ENCODE results near the gene CD300A. TPM values are rescaled to one million over a fixed set of nuclear protein-coding genes. Genes with fewer than 3 reads are reported as not detected.

The CD300A gene
- total RNA-seq, 2 experiments from 2014 or later, result 2.1 to 2.8 TPM

- Mint-ChIP-seq H3K9me3 (ENCODE audit: insufficient read depth) (peaks cover 9% of the 10 kb centered on the region), H3K4me3 (no peak overlapping the region), H3K36me3 (ENCODE audit: low read depth) (no peaks in the 10 kb centered on the region), H3K27ac (no peak overlapping the region), H3K4me1 (ENCODE audit: low read depth) (peaks cover 6% of the 10 kb centered on the region), H3K27me3 (ENCODE audit: low read depth) (peaks cover 10% of the 10 kb centered on the region)
- ChIA-PET CTCF (interaction anchor here (1.0 to 2.0 kb wide), 3 partner anchors 13 to 63 kb away, joined by 3 to 11 read pairs (median 4); no protein-coding TSS in a partner anchor), POLR2A (no interaction called here)
- ATAC-seq (peak; percentile 41), DNase-seq (no peak)
These were observed 23.5 kb upstream of the CD300A start for GRCh38 chr17:74442670-74443515.

- Mint-ChIP-seq H3K4me1 (ENCODE audit: low read depth) (peaks cover 6% of the 10 kb centered on the region), H3K36me3 (ENCODE audit: low read depth) (no peaks in the 10 kb centered on the region), H3K27ac (no peak overlapping the region), H3K9me3 (ENCODE audit: insufficient read depth) (peaks cover 7% of the 10 kb centered on the region), H3K27me3 (ENCODE audit: low read depth) (peaks cover 10% of the 10 kb centered on the region), H3K4me3 (no peak overlapping the region)
- ATAC-seq, result no peak
- ChIA-PET CTCF (interaction anchor here (1.0 to 2.0 kb wide), 4 partner anchors 12 to 75 kb away, joined by 3 to 11 read pairs (median 4); no protein-coding TSS in a partner anchor), POLR2A (no interaction called here)
- no peak for DNase-seq
These were observed 22.7 kb upstream of the CD300A start for GRCh38 chr17:74443516-74444296.

- Mint-ChIP-seq H3K9me3 (ENCODE audit: insufficient read depth) (no peaks in the 10 kb centered on the region), H3K27ac (no peak overlapping the region), H3K4me3 (no peak overlapping the region), H3K4me1 (ENCODE audit: low read depth) (peaks cover 6% of the 10 kb centered on the region), H3K36me3 (ENCODE audit: low read depth) (no peaks in the 10 kb centered on the region), H3K27me3 (ENCODE audit: low read depth) (peaks cover 10% of the 10 kb centered on the region)
- DNase-seq (no peak), ATAC-seq (no peak)
- CTCF ChIA-PET, result interaction anchor here (0.9 to 2.0 kb wide), 6 partner anchors 11 to 76 kb away, joined by 3 to 11 read pairs (median 4); no protein-coding TSS in a partner anchor
- POLR2A ChIA-PET, result no interaction called here
These were observed 22.0 kb upstream of the CD300A start for GRCh38 chr17:74444406-74444805.

- DNase-seq (no peak), ATAC-seq (no peak)
- H3K36me3 Mint-ChIP-seq (ENCODE audit: low read depth), result no peaks in the 10 kb centered on the region
- H3K27ac Mint-ChIP-seq, result no peak overlapping the region
- H3K4me3 Mint-ChIP-seq, result no peak overlapping the region
- ChIA-PET POLR2A (no interaction called here), CTCF (interaction anchor here (0.9 to 1.0 kb wide), 2 partner anchors 10 to 77 kb away, joined by 3 to 8 read pairs; no protein-coding TSS in a partner anchor)
- H3K27me3 Mint-ChIP-seq (ENCODE audit: low read depth), result peaks cover 10% of the 10 kb centered on the region
- peaks cover 2% of the 10 kb centered on the region for H3K4me1 Mint-ChIP-seq (ENCODE audit: low read depth)
- H3K9me3 Mint-ChIP-seq (ENCODE audit: insufficient read depth), result no peaks in the 10 kb centered on the region
These were observed 21.3 kb upstream of the CD300A start for GRCh38 chr17:74445158-74445557.

- POLR2A ChIA-PET, result no interaction called here
- CTCF ChIA-PET, result interaction anchor here (1.0 to 3.4 kb wide), 2 partner anchors 78 to 79 kb away, joined by 3 to 12 read pairs; partner anchors contain the start of gene GPR142
- H3K9me3 Mint-ChIP-seq (ENCODE audit: insufficient read depth), result no peaks in the 10 kb centered on the region
- no peak overlapping the region for H3K27ac Mint-ChIP-seq
- ATAC-seq, result no peak
- DNase-seq, result no peak
- H3K4me3 Mint-ChIP-seq, result no peak overlapping the region
- H3K27me3 Mint-ChIP-seq (ENCODE audit: low read depth), result peaks cover 10% of the 10 kb centered on the region
- peaks cover 1% of the 10 kb centered on the region for H3K4me1 Mint-ChIP-seq (ENCODE audit: low read depth)
- no peaks in the 10 kb centered on the region for H3K36me3 Mint-ChIP-seq (ENCODE audit: low read depth)
These were observed 19.6 kb upstream of the CD300A start for GRCh38 chr17:74446551-74447500.

GRCh38 chr17:74447628-74448159 is 18.7 kb upstream of the CD300A start:
- no peak overlapping the region for H3K4me3 Mint-ChIP-seq
- peaks cover 10% of the 10 kb centered on the region for H3K4me1 Mint-ChIP-seq (ENCODE audit: low read depth)
- H3K27me3 Mint-ChIP-seq (ENCODE audit: low read depth), result peaks cover 12% of the 10 kb centered on the region
- DNase-seq, result no peak
- no peaks in the 10 kb centered on the region for H3K36me3 Mint-ChIP-seq (ENCODE audit: low read depth)
- CTCF ChIA-PET, result interaction anchor here (1.1 to 3.4 kb wide), 3 partner anchors 10 to 79 kb away, joined by 3 to 12 read pairs (median 4); partner anchors contain the start of gene GPR142
- no peaks in the 10 kb centered on the region for H3K9me3 Mint-ChIP-seq (ENCODE audit: insufficient read depth)
- POLR2A ChIA-PET, result no interaction called here
- H3K27ac Mint-ChIP-seq, result no peak overlapping the region
- no peak for ATAC-seq

GRCh38 chr17:74448756-74449155 is 17.7 kb upstream of the CD300A start:
- Mint-ChIP-seq H3K27me3 (ENCODE audit: low read depth) (peaks cover 17% of the 10 kb centered on the region), H3K4me1 (ENCODE audit: low read depth) (peaks cover 19% of the 10 kb centered on the region), H3K36me3 (ENCODE audit: low read depth) (no peaks in the 10 kb centered on the region), H3K27ac (no peak overlapping the region), H3K4me3 (no peak overlapping the region), H3K9me3 (ENCODE audit: insufficient read depth) (no peaks in the 10 kb centered on the region)
- CTCF ChIA-PET, result interaction anchor here (1.2 to 3.4 kb wide), 2 partner anchors 11 to 80 kb away, joined by 4 to 12 read pairs; partner anchors contain the start of gene GPR142
- no peak for ATAC-seq
- DNase-seq, result no peak
- POLR2A ChIA-PET, result no interaction called here

GRCh38 chr17:74449306-74449705 is 17.1 kb upstream of the CD300A start:
- H3K27ac Mint-ChIP-seq, result no peak overlapping the region
- DNase-seq (no peak), ATAC-seq (no peak)
- H3K27me3 Mint-ChIP-seq (ENCODE audit: low read depth), result peaks cover 17% of the 10 kb centered on the region
- no peaks in the 10 kb centered on the region for H3K9me3 Mint-ChIP-seq (ENCODE audit: insufficient read depth)
- no peak overlapping the region for H3K4me3 Mint-ChIP-seq
- CTCF ChIA-PET, result interaction anchor here (3.4 kb wide), 1 partner anchor 81 kb away, joined by 12 read pairs; the partner anchor contains the start of gene GPR142
- H3K4me1 Mint-ChIP-seq (ENCODE audit: low read depth), result peaks cover 19% of the 10 kb centered on the region
- POLR2A ChIA-PET, result no interaction called here
- H3K36me3 Mint-ChIP-seq (ENCODE audit: low read depth), result no peaks in the 10 kb centered on the region

- Mint-ChIP-seq H3K27ac (no peak overlapping the region), H3K36me3 (ENCODE audit: low read depth) (no peaks in the 10 kb centered on the region), H3K27me3 (ENCODE audit: low read depth) (peaks cover 17% of the 10 kb centered on the region), H3K9me3 (ENCODE audit: insufficient read depth) (no peaks in the 10 kb centered on the region), H3K4me1 (ENCODE audit: low read depth) (peaks cover 19% of the 10 kb centered on the region), H3K4me3 (no peak overlapping the region)
- DNase-seq (no peak), ATAC-seq (no peak)
- CTCF ChIA-PET, result interaction anchor here (3.4 kb wide), 1 partner anchor 81 kb away, joined by 12 read pairs; the partner anchor contains the start of gene GPR142
- POLR2A ChIA-PET, result no interaction called here
These were observed 16.7 kb upstream of the CD300A start for GRCh38 chr17:74449773-74450172.

GRCh38 chr17:74450231-74450630 is 16.2 kb upstream of the CD300A start:
- CTCF ChIA-PET, result interaction anchor here (1.0 kb wide), 1 partner anchor 12 kb away, joined by 3 read pairs; no protein-coding TSS in a partner anchor
- Mint-ChIP-seq H3K27me3 (ENCODE audit: low read depth) (peaks cover 15% of the 10 kb centered on the region), H3K9me3 (ENCODE audit: insufficient read depth) (no peaks in the 10 kb centered on the region), H3K36me3 (ENCODE audit: low read depth) (no peaks in the 10 kb centered on the region), H3K4me1 (ENCODE audit: low read depth) (peaks cover 19% of the 10 kb centered on the region), H3K4me3 (no peak overlapping the region), H3K27ac (no peak overlapping the region)
- DNase-seq, result no peak
- POLR2A ChIA-PET, result no interaction called here
- ATAC-seq, result no peak
